Lower lobe of right lung (tissue), 2 donors: Measurements from ENCODE around the gene RRAD. TPM values are rescaled to one million over a fixed set of nuclear protein-coding genes. Genes with fewer than 3 reads are reported as not detected.
A peak's percentile ranks its signal among the peaks of the same experiment; 100 is the strongest.

Experiments used
- ATAC-seq, 2 donors: fragments of 200-7000 bp; cut with Tn5 transposase; one replicate each; pipeline ENCODE4 v1.9.1; 2020 to 2022; ENCODE audit warnings: mild to moderate bottlenecking in 2 of 2, moderate library complexity in 2 of 2
- DNase-seq: peaks from one replicate; pipeline ENCODE4 v3.0.0-alpha.2; 2020
- H3K27ac ChIP-seq: fragments of 200-600 bp; one replicate; pipeline ENCODE4 v1.8.0; 2022
- H3K27me3 ChIP-seq: fragments of 200-600 bp; one replicate; pipeline ENCODE4 v1.8.0; 2022; ENCODE audit warnings: low read depth
- H3K36me3 ChIP-seq: fragments of 200-600 bp; one replicate; pipeline ENCODE4 v1.8.0; 2022; ENCODE audit warnings: mild to moderate bottlenecking
- H3K4me1 ChIP-seq: fragments of 200-600 bp; one replicate; pipeline ENCODE4 v1.8.0; 2022
- H3K4me3 ChIP-seq: fragments of 200-600 bp; one replicate; pipeline ENCODE4 v1.8.0; 2022; ENCODE audit warnings: mild to moderate bottlenecking
- H3K9me3 ChIP-seq: fragments of 200-600 bp; one replicate; pipeline ENCODE4 v1.8.0; 2022
- intact Hi-C: fragments of 100-400 bp; cut with DNase I; formaldehyde crosslinking; loops from one replicate; pipeline ENCODE4 v1.11.0; 2022
- total RNA-seq: library from RNA; stranded (reverse); fragmentation: NEBNext Ultra II Directional; extraction: Animal tissue kit (Norgen Biotek cat#: 25700); gene quantifications from one replicate; pipeline ENCODE4 v1.2.1, GENCODE V29; 2021
- TF ChIP-seq, protein P1 (sequence below): fragments of 200-600 bp; IDR thresholded peaks from one replicate; pipeline ENCODE4 v1.8.0; 2022; ENCODE audit warnings: antibody characterized with exemption, mild to moderate bottlenecking
- donor health status: DM: no; HTN: yes; CAD: no; lungs with severe emphysema.

Gene RRAD
- total RNA-seq, 1 donor from 2014 or later, result 11.8 TPM

DNA sequence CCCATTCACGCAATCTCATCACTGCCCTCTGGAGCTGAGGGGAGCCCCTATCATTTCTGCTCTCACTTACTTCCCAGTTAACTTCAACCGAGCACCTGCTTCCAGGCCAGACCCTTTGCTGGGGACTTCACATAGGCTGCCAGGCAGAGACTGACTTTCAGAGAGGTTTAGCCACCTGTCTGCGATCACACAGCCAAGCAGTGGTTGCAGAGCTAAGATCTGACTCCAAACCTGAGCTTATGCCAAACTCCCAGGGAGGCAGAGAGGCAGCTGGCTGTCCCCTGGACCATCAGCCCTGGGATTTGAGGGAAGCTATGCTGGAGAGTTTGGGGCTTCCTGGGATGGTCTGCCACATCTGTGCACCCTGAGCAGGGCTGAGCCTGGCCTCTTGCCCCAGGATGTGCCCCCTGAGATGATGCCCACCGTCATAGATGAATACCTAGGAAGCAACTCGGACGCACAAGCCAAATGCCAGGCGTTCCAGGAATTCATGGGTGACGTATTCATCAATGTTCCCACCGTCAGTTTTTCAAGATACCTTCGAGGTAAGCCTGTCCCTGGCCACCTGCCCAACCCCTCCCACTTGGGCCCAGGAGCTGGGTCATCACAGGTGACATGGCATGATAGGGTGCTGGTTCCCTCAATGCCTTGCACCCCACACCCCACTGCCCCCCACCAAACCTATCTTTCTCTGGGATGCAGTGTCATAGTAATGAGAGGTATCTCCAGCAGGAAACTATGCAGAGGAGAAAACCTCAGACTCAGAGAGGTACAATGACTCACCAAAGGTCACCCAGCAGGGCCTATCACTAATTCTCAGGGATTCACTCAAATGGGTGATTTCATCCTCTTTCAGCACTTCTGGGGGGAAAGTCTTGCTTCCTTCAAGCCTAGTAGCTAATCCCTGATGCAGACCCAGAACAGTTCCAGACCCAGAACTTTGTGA, 45.7 kb upstream of the RRAD start:
- Histone ChIP-seq H3K27ac (no peak overlapping the region), H3K36me3 (no peaks in the 10 kb centered on the region), H3K4me1 (no peaks in the 10 kb centered on the region), H3K9me3 (no peaks in the 10 kb centered on the region), H3K4me3 (no peak overlapping the region), H3K27me3 (no peaks in the 10 kb centered on the region)
- DNase-seq, result no peak
- intact Hi-C loops, result loop anchor here (10.0 kb wide), 1 partner anchor 184 kb away; the partner anchor contains the start of genes B3GNT9, FBXL8 and TRADD
- no peak for ATAC-seq
- TF ChIP-seq, protein P1, sequence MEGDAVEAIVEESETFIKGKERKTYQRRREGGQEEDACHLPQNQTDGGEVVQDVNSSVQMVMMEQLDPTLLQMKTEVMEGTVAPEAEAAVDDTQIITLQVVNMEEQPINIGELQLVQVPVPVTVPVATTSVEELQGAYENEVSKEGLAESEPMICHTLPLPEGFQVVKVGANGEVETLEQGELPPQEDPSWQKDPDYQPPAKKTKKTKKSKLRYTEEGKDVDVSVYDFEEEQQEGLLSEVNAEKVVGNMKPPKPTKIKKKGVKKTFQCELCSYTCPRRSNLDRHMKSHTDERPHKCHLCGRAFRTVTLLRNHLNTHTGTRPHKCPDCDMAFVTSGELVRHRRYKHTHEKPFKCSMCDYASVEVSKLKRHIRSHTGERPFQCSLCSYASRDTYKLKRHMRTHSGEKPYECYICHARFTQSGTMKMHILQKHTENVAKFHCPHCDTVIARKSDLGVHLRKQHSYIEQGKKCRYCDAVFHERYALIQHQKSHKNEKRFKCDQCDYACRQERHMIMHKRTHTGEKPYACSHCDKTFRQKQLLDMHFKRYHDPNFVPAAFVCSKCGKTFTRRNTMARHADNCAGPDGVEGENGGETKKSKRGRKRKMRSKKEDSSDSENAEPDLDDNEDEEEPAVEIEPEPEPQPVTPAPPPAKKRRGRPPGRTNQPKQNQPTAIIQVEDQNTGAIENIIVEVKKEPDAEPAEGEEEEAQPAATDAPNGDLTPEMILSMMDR, result no peak

DNA sequence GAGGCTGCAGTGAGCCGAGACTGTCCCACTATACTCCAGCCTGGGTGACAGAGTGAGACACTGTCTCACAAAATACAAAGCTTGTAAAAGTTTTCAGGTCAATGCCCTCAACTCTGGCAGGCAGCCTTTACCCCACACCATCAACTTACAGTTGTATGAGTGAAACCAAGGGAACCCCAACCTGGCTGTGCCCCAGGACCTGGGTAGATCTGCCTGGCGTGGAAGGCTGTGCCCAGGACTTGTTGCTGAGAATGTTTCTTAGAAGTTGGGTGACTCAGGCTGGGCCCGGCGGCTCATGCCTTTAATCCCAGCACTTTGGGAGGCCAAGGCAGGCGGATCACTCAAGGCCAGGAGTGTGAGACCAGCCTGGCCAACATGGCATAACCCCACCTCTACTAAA, 43.5 kb upstream of the RRAD start:
- H3K27ac ChIP-seq, result no peak overlapping the region
- DNase-seq, result no peak
- H3K9me3 ChIP-seq, result no peaks in the 10 kb centered on the region
- intact Hi-C loops, result no loop called here
- no peaks in the 10 kb centered on the region for H3K27me3 ChIP-seq
- no peaks in the 10 kb centered on the region for H3K36me3 ChIP-seq
- ATAC-seq, result no peak
- H3K4me3 ChIP-seq, result no peak overlapping the region
- TF ChIP-seq, protein P1, result no peak
- no peaks in the 10 kb centered on the region for H3K4me1 ChIP-seq

DNA sequence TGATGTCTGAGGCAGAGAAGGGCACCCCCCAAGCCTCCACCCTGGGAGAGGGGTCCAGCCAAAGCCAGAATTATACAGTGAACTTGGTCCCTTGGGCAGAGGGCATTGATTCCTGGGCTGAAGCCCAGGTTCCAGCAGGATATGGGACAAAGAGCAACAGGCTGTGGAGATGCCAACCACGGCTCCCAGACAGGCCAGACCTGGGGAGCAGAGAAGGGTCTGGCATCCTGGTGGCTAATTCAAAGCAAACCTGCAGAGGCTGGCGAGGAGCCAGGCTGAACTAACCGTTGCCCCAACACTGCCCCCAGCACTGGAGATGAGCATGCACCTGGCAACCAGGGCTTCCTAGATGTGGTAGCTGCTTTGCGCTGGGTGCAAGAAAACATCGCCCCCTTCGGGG, 38.7 kb upstream of the RRAD start:
- no peak for ATAC-seq
- H3K27ac ChIP-seq, result no peak overlapping the region
- H3K4me3 ChIP-seq, result no peak overlapping the region
- no peaks in the 10 kb centered on the region for H3K36me3 ChIP-seq
- H3K27me3 ChIP-seq, result no peaks in the 10 kb centered on the region
- no peaks in the 10 kb centered on the region for H3K9me3 ChIP-seq
- H3K4me1 ChIP-seq, result peaks cover 5% of the 10 kb centered on the region
- intact Hi-C loops, result no loop called here
- no peak for DNase-seq
- TF ChIP-seq, protein P1, result no peak

DNA sequence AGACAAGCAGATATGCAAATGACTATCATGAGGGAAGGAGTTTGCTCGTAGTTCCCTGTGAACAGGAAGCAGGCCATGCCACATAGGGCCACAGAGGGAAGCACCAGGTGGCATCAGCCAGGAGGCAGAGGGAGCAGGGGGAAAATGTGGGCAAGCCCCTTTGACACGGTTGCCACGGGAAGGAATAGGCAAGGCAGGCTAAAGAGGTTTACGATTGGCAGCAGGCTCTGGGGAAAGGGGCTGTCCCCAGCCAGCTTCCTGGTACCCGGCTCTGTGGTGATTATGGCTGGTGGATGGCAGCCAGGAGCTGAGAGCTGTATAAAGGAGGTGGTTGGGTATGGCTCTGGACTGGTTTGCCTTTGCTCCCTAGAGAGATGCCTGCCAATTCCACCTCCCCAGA, 36.6 kb upstream of the RRAD start:
- Histone ChIP-seq H3K4me1 (peaks cover 5% of the 10 kb centered on the region), H3K9me3 (no peaks in the 10 kb centered on the region), H3K27me3 (no peaks in the 10 kb centered on the region), H3K27ac (no peak overlapping the region), H3K4me3 (no peak overlapping the region), H3K36me3 (no peaks in the 10 kb centered on the region)
- intact Hi-C loops, result no loop called here
- peak; percentile 69 for DNase-seq
- peak; percentile 57 to 71 for ATAC-seq
- TF ChIP-seq, protein P1, result no peak

DNA sequence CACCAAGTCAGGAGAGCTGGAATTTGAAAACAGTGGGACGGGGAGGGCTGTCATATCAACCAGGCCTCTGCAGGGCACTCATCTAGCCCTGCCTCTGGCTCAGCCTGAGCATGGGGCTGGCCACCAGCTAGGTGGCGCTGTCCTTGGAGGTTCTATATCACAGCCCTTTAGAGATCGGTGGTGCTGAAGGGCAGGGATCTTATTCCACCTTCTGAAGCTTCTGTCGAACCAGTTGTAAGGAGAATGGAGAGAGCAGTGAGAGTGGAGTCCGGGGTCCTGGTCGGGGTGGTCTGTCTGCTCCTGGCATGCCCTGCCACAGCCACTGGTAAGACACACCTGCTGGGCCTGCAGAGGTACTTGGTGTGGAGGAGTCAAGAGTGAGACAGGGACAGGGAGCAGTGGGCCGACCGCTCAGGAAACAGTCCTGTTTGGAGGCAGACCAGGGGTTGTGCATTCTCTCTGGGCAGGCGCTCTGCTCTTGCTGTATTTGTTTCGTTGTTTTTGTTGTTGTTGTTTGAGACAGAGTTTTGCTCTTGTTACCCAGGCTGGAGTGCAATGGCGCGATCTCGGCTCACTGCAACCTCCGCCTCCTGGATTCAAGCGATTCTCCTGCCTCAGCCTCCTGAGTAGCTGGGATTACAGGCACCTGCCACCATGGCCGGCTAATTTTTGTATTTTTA, 35.9 kb upstream of the RRAD start, which contains the start of gene CES3:
TSS of gene CES3 (plus strand) at position 202 of the 680 bp plus-strand sequence. CDS start at position 244, 42 bp downstream.
- peak; percentile 83 to 84 for ATAC-seq
- H3K9me3 ChIP-seq, result no peaks in the 10 kb centered on the region
- peak; percentile 81 for DNase-seq
- intact Hi-C loops, result no loop called here
- TF ChIP-seq, protein P1, result peak; percentile 74
- H3K27ac ChIP-seq, result no peak within 1 kb of the TSS
- H3K36me3 ChIP-seq, result no peaks in the 10 kb centered on the region
- no peaks in the 10 kb centered on the region for H3K27me3 ChIP-seq
- H3K4me1 ChIP-seq, result peaks cover 5% of the 10 kb centered on the region
- no peak within 1 kb of the TSS for H3K4me3 ChIP-seq
